Effector memory CD4-positive, alpha-beta T cell (primary cell): ENCODE data around the gene TSEN54.

Experiments
- DNase-seq, 3 donors: peaks; one replicate each; pipeline ENCODE4 v3.0.0-alpha.2; 2020
- H3K27ac ChIP-seq: 2 replicates; pipeline ENCODE4 v1.7.0; 2013; ENCODE audit warnings: mild to moderate bottlenecking, low read length, moderate library complexity; ENCODE audit not compliant: insufficient read depth, poor library complexity, severe bottlenecking
- H3K27me3 ChIP-seq: replicated peaks from 2 replicates; pipeline ENCODE4 v1.7.0; 2013; ENCODE audit warnings: mild to moderate bottlenecking, low read length; ENCODE audit not compliant: insufficient read depth, control insufficient read depth, poor library complexity, severe bottlenecking
- H3K36me3 ChIP-seq: 2 replicates; pipeline ENCODE4 v1.7.0; 2013; ENCODE audit warnings: mild to moderate bottlenecking, low read length, moderate library complexity; ENCODE audit not compliant: control insufficient read depth, insufficient read depth
- H3K4me1 ChIP-seq: 2 replicates; pipeline ENCODE4 v1.7.0; 2013; ENCODE audit warnings: low read length, mild to moderate bottlenecking; ENCODE audit not compliant: control insufficient read depth, insufficient read depth, poor library complexity, severe bottlenecking
- H3K4me3 ChIP-seq: 2 replicates; pipeline ENCODE4 v1.7.0; 2013; ENCODE audit warnings: low read length, low read depth, mild to moderate bottlenecking; ENCODE audit not compliant: insufficient read depth, poor library complexity, severe bottlenecking
- H3K9me3 ChIP-seq: 2 replicates; pipeline ENCODE4 v1.7.0; 2013; ENCODE audit warnings: mild to moderate bottlenecking, low read length, moderate library complexity; ENCODE audit not compliant: control insufficient read depth

TSEN54 gene

GRCh38 chr17:75503976-75504346, 12.4 kb upstream of the TSEN54 start:
- Histone ChIP-seq H3K4me3 (no peak overlapping the region), H3K36me3 (peaks cover 12% of the 10 kb centered on the region)

GRCh38 chr17:75504347-75505151, 11.8 kb upstream of the TSEN54 start:
- no peaks in the 10 kb centered on the region for H3K4me1 ChIP-seq
- H3K27ac ChIP-seq: no peak overlapping the region
- peak in 1 of 3 donors; percentile 12 for DNase-seq
- no peaks in the 10 kb centered on the region for H3K27me3 ChIP-seq
- no peaks in the 10 kb centered on the region for H3K9me3 ChIP-seq
- H3K4me3 ChIP-seq: no peak overlapping the region
- peaks cover 6% of the 10 kb centered on the region for H3K36me3 ChIP-seq

More at GRCh38 chr17:75503976-75504346, 12.4 kb upstream of the TSEN54 start:
- no peak for DNase-seq
- no peaks in the 10 kb centered on the region for H3K9me3 ChIP-seq
- H3K4me1 ChIP-seq: no peaks in the 10 kb centered on the region
- H3K27me3 ChIP-seq: no peaks in the 10 kb centered on the region
- H3K27ac ChIP-seq: no peak overlapping the region

GRCh38 chr17:75505152-75505409, 11.2 kb upstream of the TSEN54 start:
- H3K36me3 ChIP-seq: peaks cover under 1% of the 10 kb centered on the region

GRCh38 chr17:75505640-75506039, 10.7 kb upstream of the TSEN54 start:
- DNase-seq: no peak
- Histone ChIP-seq H3K9me3 (no peaks in the 10 kb centered on the region), H3K36me3 (no peaks in the 10 kb centered on the region), H3K27me3 (no peaks in the 10 kb centered on the region), H3K4me1 (no peaks in the 10 kb centered on the region), H3K27ac (no peak overlapping the region), H3K4me3 (no peak overlapping the region)

More at GRCh38 chr17:75505152-75505409, 11.2 kb upstream of the TSEN54 start:
- Histone ChIP-seq H3K4me3 (no peak overlapping the region), H3K4me1 (no peaks in the 10 kb centered on the region), H3K27ac (no peak overlapping the region), H3K27me3 (no peaks in the 10 kb centered on the region), H3K9me3 (no peaks in the 10 kb centered on the region)
- no peak for DNase-seq

GRCh38 chr17:75506134-75506533, 10.2 kb upstream of the TSEN54 start:
- Histone ChIP-seq H3K36me3 (no peaks in the 10 kb centered on the region), H3K27me3 (no peaks in the 10 kb centered on the region), H3K9me3 (no peaks in the 10 kb centered on the region), H3K4me3 (no peak overlapping the region), H3K4me1 (no peaks in the 10 kb centered on the region), H3K27ac (no peak overlapping the region)
- DNase-seq: no peak

GRCh38 chr17:75506888-75507287, 9.4 kb upstream of the TSEN54 start:
- Histone ChIP-seq H3K27ac (no peak overlapping the region), H3K27me3 (no peaks in the 10 kb centered on the region), H3K9me3 (no peaks in the 10 kb centered on the region), H3K4me1 (no peaks in the 10 kb centered on the region), H3K4me3 (no peak overlapping the region), H3K36me3 (no peaks in the 10 kb centered on the region)
- DNase-seq: no peak

- H3K4me3 ChIP-seq: no peak overlapping the region
- no peaks in the 10 kb centered on the region for H3K36me3 ChIP-seq
- H3K27ac ChIP-seq: no peak overlapping the region
- DNase-seq: no peak
- H3K4me1 ChIP-seq: no peaks in the 10 kb centered on the region
- H3K27me3 ChIP-seq: no peaks in the 10 kb centered on the region
- H3K9me3 ChIP-seq: no peaks in the 10 kb centered on the region
Measured at GRCh38 chr17:75507733-75508719, 8.3 kb upstream of the TSEN54 start.

GRCh38 chr17:75508931-75509361, 7.4 kb upstream of the TSEN54 start:
- DNase-seq: no peak
- H3K36me3 ChIP-seq: no peaks in the 10 kb centered on the region

GRCh38 chr17:75509528-75510258, 6.6 kb upstream of the TSEN54 start:
- Histone ChIP-seq H3K4me3 (no peak overlapping the region), H3K9me3 (no peaks in the 10 kb centered on the region), H3K36me3 (no peaks in the 10 kb centered on the region), H3K27ac (no peak overlapping the region), H3K4me1 (no peaks in the 10 kb centered on the region), H3K27me3 (no peaks in the 10 kb centered on the region)
- DNase-seq: no peak

More at GRCh38 chr17:75508931-75509361, 7.4 kb upstream of the TSEN54 start:
- H3K4me3 ChIP-seq: no peak overlapping the region
- no peaks in the 10 kb centered on the region for H3K4me1 ChIP-seq
- H3K27me3 ChIP-seq: no peaks in the 10 kb centered on the region
- no peaks in the 10 kb centered on the region for H3K9me3 ChIP-seq
- no peak overlapping the region for H3K27ac ChIP-seq
